Caco-2 (cell line): ENCODE data around the gene GTF3C5. TPM values are rescaled to one million over a fixed set of nuclear protein-coding genes. Genes with fewer than 3 reads are reported as not detected.

Source experiments
- BruUV-seq: library from RNA; stranded (reverse); fragments of 400-500 nt; replicated peaks from 2 replicates; lab custom pipeline; 2021; lab: Mats Ljungman, UMichigan
- CTCF ChIA-PET: fragments of 300-600 bp; sonication (Branson Sonifier 250); formaldehyde crosslinking; loops from one replicate; lab custom pipeline; 2022; ENCODE audit warnings: antibody characterized with exemption; lab: Charles Lee
- POLR2A ChIA-PET: fragments of 300-600 bp; sonication (Branson Sonifier 250); formaldehyde crosslinking; loops from one replicate; lab custom pipeline; 2022; ENCODE audit warnings: antibody characterized with exemption; lab: Charles Lee
- DNase-seq, 2 experiments: peaks; one replicate each; pipeline versions ENCODE4 v3.0.0 to v3.0.0-alpha.2; 2020 to 2022
- H3K27me3 ChIP-seq: replicated peaks from 2 replicates; pipeline ENCODE4 v1.6.0; 2011; ENCODE audit warnings: low read length; ENCODE audit not compliant: control insufficient read depth, insufficient read depth
- H3K36me3 ChIP-seq: 2 replicates; pipeline ENCODE4 v1.5.1; 2011; ENCODE audit warnings: low read length; ENCODE audit not compliant: control insufficient read depth, insufficient read depth
- H3K4me1 ChIP-seq: fragments of 250-450 bp; sonication (Bioruptor Pico); 2 replicates; pipeline ENCODE4 v1.5.1; 2020; ENCODE audit warnings: mild to moderate bottlenecking
- H3K4me3 ChIP-seq: 2 replicates; pipeline ENCODE4 v1.5.1; 2011; ENCODE audit warnings: low read depth, mild to moderate bottlenecking, control low read depth, low read length
- H3K9me3 ChIP-seq: fragments of 250-450 bp; sonication (Bioruptor Pico); 2 replicates; pipeline ENCODE4 v1.5.1; 2020; ENCODE audit warnings: mild to moderate bottlenecking, moderate library complexity
- H3K27ac Mint-ChIP-seq: one replicate; pipeline ENCODE4 v1.8.0; 2022; ENCODE audit warnings: mixed read lengths; ENCODE audit not compliant: unreplicated experiment
- H3K27me3 Mint-ChIP-seq: one replicate; pipeline ENCODE4 v1.8.0; 2022; ENCODE audit warnings: mixed read lengths; ENCODE audit not compliant: insufficient read depth, unreplicated experiment
- H3K36me3 Mint-ChIP-seq: one replicate; pipeline ENCODE4 v1.8.0; 2022; ENCODE audit warnings: mild to moderate bottlenecking, mixed read lengths; ENCODE audit not compliant: insufficient read depth, unreplicated experiment
- H3K4me1 Mint-ChIP-seq: one replicate; pipeline ENCODE4 v1.8.0; 2022; ENCODE audit warnings: low read depth, mixed read lengths; ENCODE audit not compliant: unreplicated experiment
- H3K4me3 Mint-ChIP-seq: one replicate; pipeline ENCODE4 v1.8.0; 2022; ENCODE audit warnings: mild to moderate bottlenecking, moderate library complexity, mixed read lengths; ENCODE audit not compliant: unreplicated experiment
- H3K9me3 Mint-ChIP-seq: one replicate; pipeline ENCODE4 v1.8.0; 2022; ENCODE audit warnings: mixed read lengths; ENCODE audit not compliant: unreplicated experiment
- CTCF ChIP-seq, 2 experiments: fragments of 200-600 bp in 1 of 2; IDR thresholded peaks; 1 replicate in 1 of 2; 2 replicates in 1 of 2; pipeline versions ENCODE4 v1.5.1 to v1.8.0; 2011 to 2022; ENCODE audit warnings: antibody characterized with exemption in 1 of 2, control low read depth in 1 of 2, inconsistent platforms in 1 of 2, low read depth in 1 of 2, low read length in 1 of 2, mild to moderate bottlenecking in 1 of 2, moderate library complexity in 1 of 2; ENCODE audit not compliant: insufficient read depth in 1 of 2, severe bottlenecking in 1 of 2, unreplicated experiment in 1 of 2
- intact Hi-C: fragments of 100-400 bp; cut with micrococcal nuclease; formaldehyde crosslinking; loops from one replicate; pipeline ENCODE4 v1.10.0; 2022; ENCODE audit not compliant: unreplicated experiment
- total RNA-seq: library from RNA; stranded (reverse); gene quantifications from 2 replicates; pipeline ENCODE4 v1.2.3, GENCODE V29; 2022

Gene GTF3C5
- total RNA-seq, 1 experiment from 2014 or later: 73.1 TPM

- Histone ChIP-seq H3K36me3 (no peaks in the 10 kb centered on the region), H3K4me3 (no peak overlapping the region), H3K27me3 (no peaks in the 10 kb centered on the region), H3K9me3 (no peaks in the 10 kb centered on the region), H3K4me1 (peaks cover 13% of the 10 kb centered on the region)
- no peak overlapping the region for H3K27ac Mint-ChIP-seq
- intact Hi-C loops: no loop called here
- ChIA-PET CTCF (interaction anchor here (1.5 kb wide), 1 partner anchor 23 kb away, joined by 8 read pairs; no protein-coding TSS in a partner anchor), POLR2A (no interaction called here)
- no peak overlapping the region for H3K4me3 Mint-ChIP-seq
- H3K36me3 Mint-ChIP-seq: no peaks in the 10 kb centered on the region
- no peaks in the 10 kb centered on the region for H3K9me3 Mint-ChIP-seq
- DNase-seq: no peak
- H3K27me3 Mint-ChIP-seq: no peaks in the 10 kb centered on the region
- BruUV-seq: no TSS peak
- peaks cover 9% of the 10 kb centered on the region for H3K4me1 Mint-ChIP-seq
- no peak for TF ChIP-seq CTCF (IDR thresholded peaks at IDR 0.05; ENCODE audit: insufficient read depth in 1 of 2, low read depth in 1 of 2, low read length in 1 of 2, severe bottlenecking in 1 of 2, unreplicated experiment in 1 of 2)
Observed at GRCh38 chr9:132998831-132999635, 31.8 kb upstream of the GTF3C5 start.

GRCh38 chr9:133002147-133003070 lies 28.4 kb upstream of the GTF3C5 start:
- TF ChIP-seq CTCF (IDR thresholded peaks at IDR 0.05; ENCODE audit: insufficient read depth in 1 of 2, low read depth in 1 of 2, low read length in 1 of 2, severe bottlenecking in 1 of 2, unreplicated experiment in 1 of 2): no peak
- Histone ChIP-seq H3K4me1 (peaks cover 6% of the 10 kb centered on the region; the same call in 1 of the 2 replicates), H3K9me3 (no peaks in the 10 kb centered on the region), H3K27me3 (no peaks in the 10 kb centered on the region), H3K4me3 (no peak overlapping the region), H3K36me3 (no peaks in the 10 kb centered on the region)
- no peak overlapping the region for H3K27ac Mint-ChIP-seq
- no TSS peak for BruUV-seq
- no peaks in the 10 kb centered on the region for H3K9me3 Mint-ChIP-seq
- CTCF ChIA-PET: interaction anchor here (0.6 kb wide), 1 partner anchor 57 kb away, joined by 4 read pairs; no protein-coding TSS in a partner anchor
- no peaks in the 10 kb centered on the region for H3K4me1 Mint-ChIP-seq
- DNase-seq: no peak
- intact Hi-C loops: no loop called here
- POLR2A ChIA-PET: interaction anchor here (0.6 to 0.9 kb wide), 2 partner anchors 28 to 647 kb away, joined by 3 read pairs; partner anchors contain the start of genes GTF3C5 and SETX
- H3K27me3 Mint-ChIP-seq: peaks cover 6% of the 10 kb centered on the region
- H3K4me3 Mint-ChIP-seq: no peak overlapping the region
- H3K36me3 Mint-ChIP-seq: no peaks in the 10 kb centered on the region

GRCh38 chr9:133003071-133003461 lies 27.7 kb upstream of the GTF3C5 start:
- H3K4me3 Mint-ChIP-seq: no peak overlapping the region
- no peaks in the 10 kb centered on the region for H3K4me1 Mint-ChIP-seq
- ChIA-PET POLR2A (interaction anchor here (0.9 kb wide), 1 partner anchor 27 kb away, joined by 3 read pairs; the partner anchor contains the start of gene GTF3C5), CTCF (no interaction called here)
- Histone ChIP-seq H3K36me3 (no peaks in the 10 kb centered on the region), H3K27me3 (no peaks in the 10 kb centered on the region), H3K4me3 (no peak overlapping the region), H3K9me3 (no peaks in the 10 kb centered on the region), H3K4me1 (no peaks in the 10 kb centered on the region)
- H3K9me3 Mint-ChIP-seq: no peaks in the 10 kb centered on the region
- no peaks in the 10 kb centered on the region for H3K36me3 Mint-ChIP-seq
- intact Hi-C loops: no loop called here
- BruUV-seq: no TSS peak
- H3K27ac Mint-ChIP-seq: no peak overlapping the region
- no peak for DNase-seq
- no peak for TF ChIP-seq CTCF (IDR thresholded peaks at IDR 0.05; ENCODE audit: insufficient read depth in 1 of 2, low read depth in 1 of 2, low read length in 1 of 2, severe bottlenecking in 1 of 2, unreplicated experiment in 1 of 2)
- H3K27me3 Mint-ChIP-seq: peaks cover 6% of the 10 kb centered on the region
